ENCODE data around the gene ZNF749.

ZNF749 gene

DNA sequence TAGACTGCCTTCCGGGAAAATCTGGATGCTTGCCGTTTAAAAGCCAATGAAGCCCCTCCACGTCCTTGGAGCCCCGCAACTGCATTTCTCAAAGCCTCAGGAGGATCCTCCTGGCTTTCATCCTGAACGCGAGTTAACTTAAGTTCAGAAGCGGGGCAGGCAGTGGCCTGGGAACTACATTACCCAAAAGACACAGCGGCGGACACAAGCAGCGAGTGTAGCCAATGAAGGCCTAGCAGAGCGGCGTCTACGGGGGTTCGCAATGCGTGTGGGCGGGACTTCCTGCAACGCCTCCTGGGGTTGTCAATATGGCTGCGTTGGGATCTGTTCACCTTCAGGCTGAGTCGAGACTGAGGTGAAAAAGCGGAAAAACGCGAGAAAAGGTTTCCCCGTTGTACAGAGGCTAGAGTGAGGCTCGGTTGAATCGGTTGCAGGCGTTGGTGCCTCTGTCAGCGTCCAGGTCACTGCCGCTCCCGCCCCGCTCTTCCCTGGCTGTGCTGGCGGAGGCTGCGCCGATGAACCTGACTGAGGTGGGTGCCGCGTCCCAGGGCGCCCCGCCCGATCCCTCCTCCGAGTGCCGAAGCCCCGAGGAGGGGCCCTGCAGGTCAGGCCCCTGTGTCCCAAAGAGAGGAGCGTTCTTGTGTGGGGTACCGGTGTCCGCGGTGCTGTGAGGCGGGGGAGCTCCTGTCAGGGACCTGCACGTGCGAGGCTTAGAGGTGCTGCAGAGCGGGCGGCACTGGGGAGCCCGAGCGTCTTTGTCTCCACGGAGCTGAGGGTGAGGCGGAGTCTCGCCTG, 24.1 kb upstream of the ZNF749 start, which contains the start of gene ZNF17:
Gene ZNF17 (plus strand): TSS at position 285 of the 795 bp plus-strand sequence. CDS start 2,455 bp downstream, outside the sequence.
- Histone ChIP-seq H3K79me1 (replicated peaks; ENCODE audit: low read length, poor library complexity, severe bottlenecking) (peaks cover 31% of the 10 kb centered on the region), H3K23ac (ENCODE audit: low read length in 2 of 2) (no peak within 1 kb of the TSS), H3K4ac (ENCODE audit: low read depth in 1 of 2, low read length in 2 of 2) (peak within 1 kb of the TSS in 1 of 2 experiments; percentile 34), H3K4me2 (ENCODE audit: low read length, poor library complexity, severe bottlenecking) (peak within 1 kb of the TSS; percentile 88), H4K8ac (ENCODE audit: low read length) (peak within 1 kb of the TSS; percentile 85), H3K9ac (ENCODE audit: low read length) (peak within 1 kb of the TSS; percentile 91), H2BK120ac (ENCODE audit: low read depth, low read length) (no peak within 1 kb of the TSS), H2BK5ac (ENCODE audit: low read depth, low read length, poor library complexity, severe bottlenecking) (no peak within 1 kb of the TSS), H2BK15ac (ENCODE audit: low read depth, poor library complexity, severe bottlenecking) (no peak within 1 kb of the TSS), H3K9me3 (ENCODE audit: control insufficient read depth, low read length) (no peaks in the 10 kb centered on the region), H3K27me3 (ENCODE audit: control insufficient read depth in 1 of 2, insufficient read depth in 1 of 2, low read length in 2 of 2) (no peaks in the 10 kb centered on the region), H3K14ac (ENCODE audit: low read length in 2 of 2) (peak within 1 kb of the TSS in 1 of 2 experiments; percentile 69), H3K18ac (ENCODE audit: low read depth in 1 of 2, low read length in 2 of 2) (peak within 1 kb of the TSS in 1 of 2 experiments; percentile 65), H2BK12ac (ENCODE audit: low read length in 2 of 2) (no peak within 1 kb of the TSS), H4K91ac (ENCODE audit: low read length) (no peak within 1 kb of the TSS), H3K27ac (ENCODE audit: low read length, poor library complexity, severe bottlenecking) (peak within 1 kb of the TSS; percentile 26), H3K36me3 (ENCODE audit: control insufficient read depth in 1 of 2, insufficient read depth in 2 of 2, low read depth in 1 of 2, low read length in 2 of 2) (peaks cover 22 to 27% of the 10 kb centered on the region in 2 experiments), H3K4me1 (ENCODE audit: control insufficient read depth, insufficient read depth, low read depth, low read length) (peaks cover 7% of the 10 kb centered on the region), H2AK5ac (ENCODE audit: low read length, severe bottlenecking) (no peak within 1 kb of the TSS), H2AFZ (ENCODE audit: low read depth, low read length) (peak within 1 kb of the TSS; percentile 82), H3K4me3 (ENCODE audit: insufficient read depth in 1 of 2, low read depth in 1 of 2, low read length in 2 of 2) (peak within 1 kb of the TSS; percentile 93 to 95)
- WGBS = under 1% methylated on average over 55 of the region's 55 CpGs
- DNase-seq = peak; percentile 95

GRCh38 chr19:57419439-57419838, 15.7 kb upstream of the ZNF749 start:
- no peaks in the 10 kb centered on the region for H3K4me1 ChIP-seq (ENCODE audit: control insufficient read depth, insufficient read depth, low read depth, low read length)
- H3K9ac ChIP-seq (ENCODE audit: low read length) = no peak overlapping the region
- peaks cover 47 to 76% of the 10 kb centered on the region in 2 experiments for H3K36me3 ChIP-seq (ENCODE audit: control insufficient read depth in 1 of 2, insufficient read depth in 2 of 2, low read depth in 1 of 2, low read length in 2 of 2)
- H2BK120ac ChIP-seq (ENCODE audit: low read depth, low read length) = no peak overlapping the region
- H3K18ac ChIP-seq (ENCODE audit: low read depth in 1 of 2, low read length in 2 of 2) = no peak overlapping the region
- H3K23ac ChIP-seq (ENCODE audit: low read length in 2 of 2) = no peak overlapping the region
- H3K4me2 ChIP-seq (ENCODE audit: low read length, poor library complexity, severe bottlenecking) = no peak overlapping the region
- WGBS = 100% methylated on average over 2 of the region's 4 CpGs
- no peak overlapping the region for H2AFZ ChIP-seq (ENCODE audit: low read depth, low read length)
- no peak overlapping the region for H2AK5ac ChIP-seq (ENCODE audit: low read length, severe bottlenecking)
- no peak overlapping the region for H2BK15ac ChIP-seq (ENCODE audit: low read depth, poor library complexity, severe bottlenecking)
- DNase-seq = no peak
- H3K79me1 ChIP-seq (replicated peaks; ENCODE audit: low read length, poor library complexity, severe bottlenecking) = peaks cover 39% of the 10 kb centered on the region
- no peak overlapping the region for H3K14ac ChIP-seq (ENCODE audit: low read length in 2 of 2)
- H3K27ac ChIP-seq (ENCODE audit: low read length, poor library complexity, severe bottlenecking) = no peak overlapping the region
- no peak overlapping the region for H4K91ac ChIP-seq (ENCODE audit: low read length)
- peak overlapping the region in 1 of 2 experiments; percentile 2 for H3K4me3 ChIP-seq (ENCODE audit: insufficient read depth in 1 of 2, low read depth in 1 of 2, low read length in 2 of 2)
- H3K4ac ChIP-seq (ENCODE audit: low read depth in 1 of 2, low read length in 2 of 2) = no peak overlapping the region
- no peaks in the 10 kb centered on the region for H3K27me3 ChIP-seq (ENCODE audit: control insufficient read depth in 1 of 2, insufficient read depth in 1 of 2, low read length in 2 of 2)
- no peak overlapping the region for H2BK12ac ChIP-seq (ENCODE audit: low read length in 2 of 2)
- H3K9me3 ChIP-seq (ENCODE audit: control insufficient read depth, low read length) = peaks cover 44% of the 10 kb centered on the region
- no peak overlapping the region for H4K8ac ChIP-seq (ENCODE audit: low read length)
- H2BK5ac ChIP-seq (ENCODE audit: low read depth, low read length, poor library complexity, severe bottlenecking) = no peak overlapping the region

- Histone ChIP-seq H2BK12ac (ENCODE audit: low read length in 2 of 2) (no peak overlapping the region), H3K14ac (ENCODE audit: low read length in 2 of 2) (no peak overlapping the region), H3K18ac (ENCODE audit: low read depth in 1 of 2, low read length in 2 of 2) (no peak overlapping the region), H3K9ac (ENCODE audit: low read length) (no peak overlapping the region), H3K27me3 (ENCODE audit: control insufficient read depth in 1 of 2, insufficient read depth in 1 of 2, low read length in 2 of 2) (no peaks in the 10 kb centered on the region), H2BK120ac (ENCODE audit: low read depth, low read length) (no peak overlapping the region), H3K4ac (ENCODE audit: low read depth in 1 of 2, low read length in 2 of 2) (no peak overlapping the region), H2AK5ac (ENCODE audit: low read length, severe bottlenecking) (no peak overlapping the region), H3K4me3 (ENCODE audit: insufficient read depth in 1 of 2, low read depth in 1 of 2, low read length in 2 of 2) (peak overlapping the region in 1 of 2 experiments; percentile 42), H3K27ac (ENCODE audit: low read length, poor library complexity, severe bottlenecking) (no peak overlapping the region), H3K36me3 (ENCODE audit: control insufficient read depth in 1 of 2, insufficient read depth in 2 of 2, low read depth in 1 of 2, low read length in 2 of 2) (peaks cover 35 to 62% of the 10 kb centered on the region in 2 experiments), H3K9me3 (ENCODE audit: control insufficient read depth, low read length) (peaks cover 44% of the 10 kb centered on the region), H3K4me1 (ENCODE audit: control insufficient read depth, insufficient read depth, low read depth, low read length) (no peaks in the 10 kb centered on the region), H3K4me2 (ENCODE audit: low read length, poor library complexity, severe bottlenecking) (no peak overlapping the region), H3K79me1 (replicated peaks; ENCODE audit: low read length, poor library complexity, severe bottlenecking) (peaks cover 28% of the 10 kb centered on the region), H2AFZ (ENCODE audit: low read depth, low read length) (no peak overlapping the region), H4K8ac (ENCODE audit: low read length) (no peak overlapping the region), H2BK15ac (ENCODE audit: low read depth, poor library complexity, severe bottlenecking) (no peak overlapping the region), H4K91ac (ENCODE audit: low read length) (no peak overlapping the region), H3K23ac (ENCODE audit: low read length in 2 of 2) (no peak overlapping the region), H2BK5ac (ENCODE audit: low read depth, low read length, poor library complexity, severe bottlenecking) (no peak overlapping the region)
- no peak for DNase-seq
- WGBS = no CpG with 5 or more reads among the region's 3 CpGs
Measured at GRCh38 chr19:57421037-57421436, 14.1 kb upstream of the ZNF749 start.

GRCh38 chr19:57434386-57435061, 601 bp upstream of the ZNF749 start:
- Histone ChIP-seq H3K79me1 (replicated peaks; ENCODE audit: low read length, poor library complexity, severe bottlenecking) (peaks cover 18% of the 10 kb centered on the region), H4K8ac (ENCODE audit: low read length) (peak overlapping the region; percentile 27), H3K4me1 (ENCODE audit: control insufficient read depth, insufficient read depth, low read depth, low read length) (peaks cover 2% of the 10 kb centered on the region), H3K36me3 (ENCODE audit: control insufficient read depth in 1 of 2, insufficient read depth in 2 of 2, low read depth in 1 of 2, low read length in 2 of 2) (peaks cover 14 to 17% of the 10 kb centered on the region in 2 experiments), H2AFZ (ENCODE audit: low read depth, low read length) (no peak overlapping the region), H3K27me3 (ENCODE audit: control insufficient read depth in 1 of 2, insufficient read depth in 1 of 2, low read length in 2 of 2) (no peaks in the 10 kb centered on the region), H3K18ac (ENCODE audit: low read depth in 1 of 2, low read length in 2 of 2) (peak overlapping the region in 1 of 2 experiments; percentile 34), H3K23ac (ENCODE audit: low read length in 2 of 2) (no peak overlapping the region), H3K4ac (ENCODE audit: low read depth in 1 of 2, low read length in 2 of 2) (peak overlapping the region in 1 of 2 experiments; percentile 38), H2BK5ac (ENCODE audit: low read depth, low read length, poor library complexity, severe bottlenecking) (no peak overlapping the region), H3K4me2 (ENCODE audit: low read length, poor library complexity, severe bottlenecking) (peak overlapping the region; percentile 96), H3K9ac (ENCODE audit: low read length) (peak overlapping the region; percentile 83), H2BK120ac (ENCODE audit: low read depth, low read length) (no peak overlapping the region), H3K27ac (ENCODE audit: low read length, poor library complexity, severe bottlenecking) (peak overlapping the region; percentile 28), H2BK15ac (ENCODE audit: low read depth, poor library complexity, severe bottlenecking) (no peak overlapping the region), H3K4me3 (ENCODE audit: insufficient read depth in 1 of 2, low read depth in 1 of 2, low read length in 2 of 2) (peak overlapping the region; percentile 83 to 90), H2BK12ac (ENCODE audit: low read length in 2 of 2) (no peak overlapping the region), H4K91ac (ENCODE audit: low read length) (no peak overlapping the region), H2AK5ac (ENCODE audit: low read length, severe bottlenecking) (no peak overlapping the region), H3K9me3 (ENCODE audit: control insufficient read depth, low read length) (no peaks in the 10 kb centered on the region), H3K14ac (ENCODE audit: low read length in 2 of 2) (no peak overlapping the region)
- WGBS = 39% methylated on average over 15 of the region's 15 CpGs
- no peak for DNase-seq
